K562 (cell line): Measurements from ENCODE around the gene CTSW. TPM values are rescaled to one million over a fixed set of nuclear protein-coding genes. Genes with fewer than 3 reads are reported as not detected.

Experiments used
- ASH1L ChIP-seq: fragments of 450-650 bp; IDR thresholded peaks from 2 replicates; pipeline ENCODE4 v1.6.1; 2018; ENCODE audit warnings: borderline replicate concordance, mild to moderate bottlenecking, low read depth; ENCODE audit not compliant: partially characterized antibody
- BRD4 ChIP-seq: fragments of 200-600 bp; sonication (generic); IDR thresholded peaks from 2 replicates; pipeline ENCODE4 v1.6.1; 2017; ENCODE audit warnings: inconsistent platforms
- ELF4 ChIP-seq: fragments of 450-650 bp; formaldehyde crosslinking; IDR thresholded peaks from 2 replicates; pipeline ENCODE4 v1.4.0; 2022; ENCODE audit warnings: missing genetic modification characterization
- KDM4B ChIP-seq, 2 experiments: fragments of 450-650 bp in 1 of 2; sonication (generic) in 1 of 2; IDR thresholded peaks; 2 replicates each; pipeline ENCODE4 v1.6.1; 2016 to 2017; ENCODE audit warnings: borderline replicate concordance in 2 of 2, antibody characterized with exemption in 1 of 2, low read depth in 1 of 2, mild to moderate bottlenecking in 1 of 2
- NELFE ChIP-seq: IDR thresholded peaks from 2 replicates; pipeline ENCODE4 v1.6.1; 2011; ENCODE audit warnings: mild to moderate bottlenecking; ENCODE audit not compliant: insufficient read depth, insufficient read length
- NONO ChIP-seq, 2 experiments: fragments of 200-400 bp in 1 of 2; fragments of 450-650 bp in 1 of 2; formaldehyde crosslinking in 1 of 2; IDR thresholded peaks; 2 replicates each; pipeline ENCODE4 v1.6.1; 2017; ENCODE audit warnings: low read depth in 2 of 2, mild to moderate bottlenecking in 2 of 2, moderate library complexity in 2 of 2, low read length in 1 of 2
- NRF1 ChIP-seq, 2 experiments: fragments of 450-650 bp; IDR thresholded peaks in 1 of 2; conservative IDR thresholded peaks in 1 of 2; 2 replicates each; pipeline ENCODE4 v1.6.1; 2014; ENCODE audit warnings: mild to moderate bottlenecking in 2 of 2
- PCBP1 ChIP-seq: fragments of 200-400 bp; formaldehyde crosslinking; IDR thresholded peaks from 2 replicates; pipeline ENCODE4 v1.6.1; 2018; ENCODE audit warnings: mild to moderate bottlenecking, low read depth, low read length; ENCODE audit not compliant: poor library complexity, severe bottlenecking
- POLR2AphosphoS2 ChIP-seq: IDR thresholded peaks from 2 replicates; pipeline ENCODE4 v1.6.1; 2012; ENCODE audit warnings: low read length, improper control_type of control experiment
- POLR3G ChIP-seq: IDR thresholded peaks from 2 replicates; pipeline ENCODE4 v1.6.1; 2011; ENCODE audit not compliant: insufficient read length, insufficient replicate concordance; ENCODE audit errors: extremely low read depth
- RBM22 ChIP-seq: fragments of 200-400 bp; formaldehyde crosslinking; IDR thresholded peaks from 2 replicates; pipeline ENCODE4 v1.6.1; 2018; ENCODE audit warnings: low read length, low read depth; ENCODE audit not compliant: poor library complexity, severe bottlenecking
- SREBF2 ChIP-seq: sonication (generic); formaldehyde crosslinking; IDR thresholded peaks from 2 replicates; pipeline ENCODE4 v1.4.0; 2020; ENCODE audit warnings: mild to moderate bottlenecking, missing genetic modification reagents
- TEAD2 ChIP-seq: fragments of 450-650 bp; IDR thresholded peaks from 2 replicates; pipeline ENCODE4 v1.6.1; 2016; ENCODE audit warnings: missing genetic modification characterization, control low read depth, missing compliant biosample characterization
- TRIM24 ChIP-seq, 2 experiments: fragments of 450-650 bp; IDR thresholded peaks; 2 replicates each; pipeline ENCODE4 v1.6.1; 2016
- ZC3H11A ChIP-seq: IDR thresholded peaks from 2 replicates; pipeline ENCODE4 v1.6.1; 2012; ENCODE audit warnings: low read depth, low read length, improper control_type of control experiment
- ZKSCAN3 ChIP-seq: fragments of 250-450 bp; sonication (Bioruptor Pico); IDR thresholded peaks from 2 replicates; pipeline ENCODE4 v1.4.0; 2020
- ZNF507 ChIP-seq: conservative IDR thresholded peaks from 2 replicates; pipeline ENCODE4 v1.6.1; 2017; ENCODE audit warnings: missing genetic modification characterization, missing compliant biosample characterization
- ZNF830 ChIP-seq: fragments of 250-450 bp; sonication (Bioruptor Pico); IDR thresholded peaks from 2 replicates; pipeline ENCODE4 v1.5.0; 2021; ENCODE audit warnings: mild to moderate bottlenecking
- polyA plus RNA-seq, 8 experiments: library from polyadenylated mRNA; depleted of rRNA in 4 of 8; stranded (reverse) in 5 of 8; unstranded in 3 of 8; fragments of >200 nt; fragmentation: Nextera tagmentation in 2 of 8; fragmentation: Illumina TruSeq in 1 of 8; extraction: Ambion mirVana in 2 of 8; extraction: Trizol in 1 of 8; gene quantifications; 2 replicates each; pipeline versions ENCODE4 v1.2.1 to v1.2.3, GENCODE V29; 2011 to 2014; ENCODE audit warnings: inconsistent platforms in 1 of 8, missing spikeins in 1 of 8
- total RNA-seq, 7 experiments: library from RNA; depleted of rRNA in 6 of 7; stranded (reverse); fragments of >200 nt in 6 of 7; fragmentation: Illumina TruSeq in 2 of 7; extraction: Trizol in 2 of 7; gene quantifications; 2 replicates each; pipeline versions ENCODE4 v1.2.1 to v1.2.3, GENCODE V29; 2011 to 2021; ENCODE audit warnings: low replicate concordance in 1 of 7
- TF ChIP-seq, protein P1 (sequence below): fragments of 200-800 bp; sonication (Bioruptor generic); IDR thresholded peaks from 2 replicates; pipeline ENCODE4 v1.6.1; 2016; ENCODE audit warnings: missing genetic modification characterization, missing compliant biosample characterization
- TF ChIP-seq, protein P2 (sequence below): fragments of 250-450 bp; sonication (Bioruptor Pico); IDR thresholded peaks from 2 replicates; pipeline ENCODE4 v1.4.0; 2020; ENCODE audit warnings: mild to moderate bottlenecking

Gene CTSW
- total and polyA plus RNA-seq, 9 of the 15 experiments (the other 6 are each of a cell fraction or from before 2014, with no cell fraction given), result 0.04 TPM; not detected in 8

DNA sequence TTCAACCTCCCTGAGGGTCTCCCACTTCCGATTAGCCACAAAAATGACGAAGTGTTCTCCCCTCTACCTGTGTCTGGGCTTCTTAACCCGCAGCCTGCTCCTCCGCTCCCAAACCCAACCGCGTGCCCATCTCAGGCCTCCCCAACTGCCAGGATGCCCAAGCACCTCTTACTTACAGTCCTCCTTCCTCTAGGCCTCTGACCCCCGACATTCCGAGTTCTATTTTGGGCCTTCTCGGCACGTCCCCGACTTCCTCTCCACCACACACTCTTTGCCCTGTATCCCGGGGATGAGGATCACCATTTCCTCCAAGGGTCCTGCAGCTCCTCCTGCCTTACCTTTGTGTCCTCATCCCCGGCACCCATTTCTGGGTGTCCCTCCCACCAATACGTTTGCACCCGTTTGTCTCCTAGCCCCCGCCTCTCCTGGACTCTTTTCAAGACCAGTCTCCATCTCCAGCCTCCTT, 19.8 kb upstream of the CTSW start (continued):
- no peak for TF ChIP-seq ZC3H11A
- no peak for TF ChIP-seq POLR3G
- 0 out of 4 replicates have a peak, but pooled peaks of 1 of the 2 experiments have one; percentile 4 for TF ChIP-seq KDM4B (IDR thresholded peaks at IDR 0.05; ENCODE audit: borderline replicate concordance in 2 of 2, low read depth in 1 of 2)
- no peak for TF ChIP-seq ZNF830 (CRISPR knock-in tag)
- TF ChIP-seq, protein P1, sequence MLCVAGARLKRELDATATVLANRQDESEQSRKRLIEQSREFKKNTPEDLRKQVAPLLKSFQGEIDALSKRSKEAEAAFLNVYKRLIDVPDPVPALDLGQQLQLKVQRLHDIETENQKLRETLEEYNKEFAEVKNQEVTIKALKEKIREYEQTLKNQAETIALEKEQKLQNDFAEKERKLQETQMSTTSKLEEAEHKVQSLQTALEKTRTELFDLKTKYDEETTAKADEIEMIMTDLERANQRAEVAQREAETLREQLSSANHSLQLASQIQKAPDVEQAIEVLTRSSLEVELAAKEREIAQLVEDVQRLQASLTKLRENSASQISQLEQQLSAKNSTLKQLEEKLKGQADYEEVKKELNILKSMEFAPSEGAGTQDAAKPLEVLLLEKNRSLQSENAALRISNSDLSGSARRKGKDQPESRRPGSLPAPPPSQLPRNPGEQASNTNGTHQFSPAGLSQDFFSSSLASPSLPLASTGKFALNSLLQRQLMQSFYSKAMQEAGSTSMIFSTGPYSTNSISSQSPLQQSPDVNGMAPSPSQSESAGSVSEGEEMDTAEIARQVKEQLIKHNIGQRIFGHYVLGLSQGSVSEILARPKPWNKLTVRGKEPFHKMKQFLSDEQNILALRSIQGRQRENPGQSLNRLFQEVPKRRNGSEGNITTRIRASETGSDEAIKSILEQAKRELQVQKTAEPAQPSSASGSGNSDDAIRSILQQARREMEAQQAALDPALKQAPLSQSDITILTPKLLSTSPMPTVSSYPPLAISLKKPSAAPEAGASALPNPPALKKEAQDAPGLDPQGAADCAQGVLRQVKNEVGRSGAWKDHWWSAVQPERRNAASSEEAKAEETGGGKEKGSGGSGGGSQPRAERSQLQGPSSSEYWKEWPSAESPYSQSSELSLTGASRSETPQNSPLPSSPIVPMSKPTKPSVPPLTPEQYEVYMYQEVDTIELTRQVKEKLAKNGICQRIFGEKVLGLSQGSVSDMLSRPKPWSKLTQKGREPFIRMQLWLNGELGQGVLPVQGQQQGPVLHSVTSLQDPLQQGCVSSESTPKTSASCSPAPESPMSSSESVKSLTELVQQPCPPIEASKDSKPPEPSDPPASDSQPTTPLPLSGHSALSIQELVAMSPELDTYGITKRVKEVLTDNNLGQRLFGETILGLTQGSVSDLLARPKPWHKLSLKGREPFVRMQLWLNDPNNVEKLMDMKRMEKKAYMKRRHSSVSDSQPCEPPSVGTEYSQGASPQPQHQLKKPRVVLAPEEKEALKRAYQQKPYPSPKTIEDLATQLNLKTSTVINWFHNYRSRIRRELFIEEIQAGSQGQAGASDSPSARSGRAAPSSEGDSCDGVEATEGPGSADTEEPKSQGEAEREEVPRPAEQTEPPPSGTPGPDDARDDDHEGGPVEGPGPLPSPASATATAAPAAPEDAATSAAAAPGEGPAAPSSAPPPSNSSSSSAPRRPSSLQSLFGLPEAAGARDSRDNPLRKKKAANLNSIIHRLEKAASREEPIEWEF (CRISPR knock-in tag), result no peak
- no peak for TF ChIP-seq NRF1 (conservative IDR thresholded peaks at IDR 0.05 in 1 of 2, IDR thresholded peaks at IDR 0.05 in 1 of 2)
- TF ChIP-seq TEAD2 (tag), result no peak
- TF ChIP-seq, protein P2, sequence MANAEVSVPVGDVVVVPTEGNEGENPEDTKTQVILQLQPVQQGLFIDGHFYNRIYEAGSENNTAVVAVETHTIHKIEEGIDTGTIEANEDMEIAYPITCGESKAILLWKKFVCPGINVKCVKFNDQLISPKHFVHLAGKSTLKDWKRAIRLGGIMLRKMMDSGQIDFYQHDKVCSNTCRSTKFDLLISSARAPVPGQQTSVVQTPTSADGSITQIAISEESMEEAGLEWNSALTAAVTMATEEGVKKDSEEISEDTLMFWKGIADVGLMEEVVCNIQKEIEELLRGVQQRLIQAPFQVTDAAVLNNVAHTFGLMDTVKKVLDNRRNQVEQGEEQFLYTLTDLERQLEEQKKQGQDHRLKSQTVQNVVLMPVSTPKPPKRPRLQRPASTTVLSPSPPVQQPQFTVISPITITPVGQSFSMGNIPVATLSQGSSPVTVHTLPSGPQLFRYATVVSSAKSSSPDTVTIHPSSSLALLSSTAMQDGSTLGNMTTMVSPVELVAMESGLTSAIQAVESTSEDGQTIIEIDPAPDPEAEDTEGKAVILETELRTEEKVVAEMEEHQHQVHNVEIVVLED (CRISPR knock-in tag), result no peak
- no peak for TF ChIP-seq RBM22
- TF ChIP-seq ZNF507, result no peak
- TF ChIP-seq BRD4, result peak; percentile 91
- no peak for TF ChIP-seq SREBF2 (CRISPR knock-in tag)
- TF ChIP-seq TRIM24 (IDR thresholded peaks at IDR 0.05), result no peak
- TF ChIP-seq ELF4 (CRISPR knock-in tag), result no peak
- no peak for TF ChIP-seq NONO (IDR thresholded peaks at IDR 0.05; ENCODE audit: low read depth in 2 of 2, low read length in 1 of 2)
- no peak for TF ChIP-seq PCBP1
- TF ChIP-seq POLR2AphosphoS2, result no peak
- peak; percentile 48 for TF ChIP-seq ASH1L
- TF ChIP-seq NELFE, result no peak
- no peak for TF ChIP-seq ZKSCAN3 (CRISPR knock-in tag)
